GM12878 (cell line): ENCODE results near the gene SYNGR4. TPM values are rescaled to one million over a fixed set of nuclear protein-coding genes. Genes with fewer than 3 reads are reported as not detected.

ENCODE experiments used
- CREB1 ChIP-seq: IDR thresholded peaks from 2 replicates; pipeline ENCODE4 v1.6.1; 2012; ENCODE audit warnings: low read depth, mild to moderate bottlenecking, inconsistent platforms
- FOXK2 ChIP-seq: fragments of 450-650 bp; IDR thresholded peaks from 2 replicates; pipeline ENCODE4 v1.6.1; 2017; ENCODE audit warnings: mild to moderate bottlenecking, moderate library complexity
- IKZF1 ChIP-seq: fragments of 450-650 bp; conservative IDR thresholded peaks from 2 replicates; pipeline ENCODE4 v1.6.1; 2017; ENCODE audit warnings: antibody characterized with exemption, mild to moderate bottlenecking
- JUNB ChIP-seq: IDR thresholded peaks from 2 replicates; pipeline ENCODE4 v1.6.1; 2016; ENCODE audit warnings: antibody characterized with exemption, mild to moderate bottlenecking
- MYB ChIP-seq: fragments of 150-350 bp; IDR thresholded peaks from 2 replicates; pipeline ENCODE4 v1.6.1; 2014; ENCODE audit warnings: mild to moderate bottlenecking, low read depth, low read length, borderline replicate concordance
- NR2C1 ChIP-seq: fragments of 450-650 bp; IDR thresholded peaks from 2 replicates; pipeline ENCODE4 v1.6.1; 2017; ENCODE audit warnings: antibody characterized with exemption, mild to moderate bottlenecking, moderate library complexity
- RB1 ChIP-seq: fragments of 450-650 bp; formaldehyde crosslinking; IDR thresholded peaks from 2 replicates; pipeline ENCODE4 v1.6.1; 2017; ENCODE audit warnings: mild to moderate bottlenecking, borderline replicate concordance
- SUPT20H ChIP-seq: IDR thresholded peaks from 2 replicates; pipeline ENCODE4 v1.6.1; 2011; ENCODE audit warnings: low read depth, mild to moderate bottlenecking, low read length, moderate library complexity, borderline replicate concordance; ENCODE audit not compliant: control insufficient read depth
- TBL1XR1 ChIP-seq: IDR thresholded peaks from 2 replicates; pipeline ENCODE4 v1.6.1; 2012; ENCODE audit warnings: low read depth, low read length, improper control_type of control experiment
- TCF7 ChIP-seq: IDR thresholded peaks from 2 replicates; pipeline ENCODE4 v1.6.1; 2014; ENCODE audit warnings: antibody characterized with exemption, borderline replicate concordance
- WRNIP1 ChIP-seq: IDR thresholded peaks from 2 replicates; pipeline ENCODE4 v1.6.1; 2011; ENCODE audit warnings: low read depth, low read length, improper control_type of control experiment, borderline replicate concordance
- ZBED1 ChIP-seq: IDR thresholded peaks from 2 replicates; pipeline ENCODE4 v1.6.1; 2016; ENCODE audit warnings: borderline replicate concordance
- ZNF622 ChIP-seq: fragments of 450-650 bp; IDR thresholded peaks from 2 replicates; pipeline ENCODE4 v1.6.1; 2017; ENCODE audit warnings: mild to moderate bottlenecking, inconsistent platforms
- polyA plus RNA-seq, 11 experiments: library from polyadenylated mRNA; depleted of rRNA in 4 of 11; unstranded in 6 of 11; stranded (reverse) in 5 of 11; fragments of >200 nt; fragmentation: Nextera tagmentation in 4 of 11; fragmentation: Illumina TruSeq in 1 of 11; extraction: Ambion mirVana in 4 of 11; extraction: Trizol in 1 of 11; gene quantifications; 1 replicate in 1 of 11; 2 replicates in 10 of 11; pipeline versions ENCODE4 v1.2.1 to v1.2.3, GENCODE V29; 2011 to 2016; ENCODE audit warnings: inconsistent platforms in 2 of 11, missing spikeins in 2 of 11, low read depth in 1 of 11
- total RNA-seq, 4 experiments: library from RNA; depleted of rRNA in 3 of 4; stranded (reverse); fragments of >200 nt in 3 of 4; fragmentation: Illumina TruSeq in 1 of 4; extraction: Trizol in 1 of 4; gene quantifications; 2 replicates each; pipeline versions ENCODE4 v1.2.1 to v1.2.3, GENCODE V29; 2013 to 2021
- TF ChIP-seq, protein P1 (sequence below): fragments of 450-650 bp; formaldehyde crosslinking; IDR thresholded peaks from 2 replicates; pipeline ENCODE4 v1.4.0; 2020; ENCODE audit warnings: mild to moderate bottlenecking, moderate library complexity
- TF ChIP-seq, protein P2 (sequence below): fragments of 450-650 bp; IDR thresholded peaks from 2 replicates; pipeline ENCODE4 v1.6.1; 2014; ENCODE audit warnings: mild to moderate bottlenecking
- TF ChIP-seq, protein P3 (sequence below): fragments of 450-650 bp; IDR thresholded peaks from 2 replicates; pipeline ENCODE4 v1.6.1; 2017; ENCODE audit warnings: mild to moderate bottlenecking, moderate library complexity
- TF ChIP-seq, protein P4 (sequence below): fragments of 450-650 bp; IDR thresholded peaks from 2 replicates; pipeline ENCODE4 v1.6.1; 2016; ENCODE audit warnings: mild to moderate bottlenecking

The SYNGR4 gene
- total and polyA plus RNA-seq, 10 of the 15 experiments (the other 5 are each of a cell fraction or from before 2014, with no cell fraction given): 0.08 to 0.72 (median 0.17) TPM; not detected in 6

DNA sequence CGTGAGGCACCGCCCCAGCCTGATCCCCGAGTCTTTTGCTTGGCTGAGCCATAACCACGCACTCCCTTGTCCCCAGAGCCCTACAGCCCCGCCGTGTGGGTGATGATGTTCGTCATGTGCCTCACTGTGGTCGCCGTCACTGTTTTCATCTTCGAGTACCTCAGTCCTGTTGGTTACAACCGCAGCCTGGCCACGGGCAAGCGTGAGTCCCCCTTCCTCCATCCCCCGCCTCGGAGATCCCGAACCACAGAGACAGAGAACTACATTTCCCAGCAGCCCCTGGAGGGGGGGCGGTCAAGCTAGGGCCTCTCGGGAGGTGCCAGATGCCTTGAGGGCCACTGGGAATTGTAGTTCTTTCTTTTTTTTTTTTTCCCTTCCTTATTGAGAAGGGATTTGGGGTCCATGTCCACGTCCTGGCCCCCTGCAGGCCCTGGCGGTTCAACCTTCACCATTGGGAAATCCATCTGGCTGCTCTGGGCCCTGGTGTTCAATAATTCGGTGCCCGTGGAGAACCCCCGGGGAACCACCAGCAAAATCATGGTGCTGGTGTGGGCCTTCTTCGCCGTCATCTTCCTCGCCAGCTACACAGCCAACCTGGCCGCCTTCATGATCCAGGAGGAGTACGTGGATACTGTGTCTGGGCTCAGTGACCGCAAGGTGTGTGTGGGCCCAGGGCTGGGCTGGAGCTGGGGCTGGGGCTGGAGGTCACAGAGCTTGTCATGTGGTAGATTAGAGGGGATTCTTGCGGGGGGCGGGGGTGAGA lies 55.2 kb downstream of the SYNGR4 start (continued):
- TF ChIP-seq, protein P1, sequence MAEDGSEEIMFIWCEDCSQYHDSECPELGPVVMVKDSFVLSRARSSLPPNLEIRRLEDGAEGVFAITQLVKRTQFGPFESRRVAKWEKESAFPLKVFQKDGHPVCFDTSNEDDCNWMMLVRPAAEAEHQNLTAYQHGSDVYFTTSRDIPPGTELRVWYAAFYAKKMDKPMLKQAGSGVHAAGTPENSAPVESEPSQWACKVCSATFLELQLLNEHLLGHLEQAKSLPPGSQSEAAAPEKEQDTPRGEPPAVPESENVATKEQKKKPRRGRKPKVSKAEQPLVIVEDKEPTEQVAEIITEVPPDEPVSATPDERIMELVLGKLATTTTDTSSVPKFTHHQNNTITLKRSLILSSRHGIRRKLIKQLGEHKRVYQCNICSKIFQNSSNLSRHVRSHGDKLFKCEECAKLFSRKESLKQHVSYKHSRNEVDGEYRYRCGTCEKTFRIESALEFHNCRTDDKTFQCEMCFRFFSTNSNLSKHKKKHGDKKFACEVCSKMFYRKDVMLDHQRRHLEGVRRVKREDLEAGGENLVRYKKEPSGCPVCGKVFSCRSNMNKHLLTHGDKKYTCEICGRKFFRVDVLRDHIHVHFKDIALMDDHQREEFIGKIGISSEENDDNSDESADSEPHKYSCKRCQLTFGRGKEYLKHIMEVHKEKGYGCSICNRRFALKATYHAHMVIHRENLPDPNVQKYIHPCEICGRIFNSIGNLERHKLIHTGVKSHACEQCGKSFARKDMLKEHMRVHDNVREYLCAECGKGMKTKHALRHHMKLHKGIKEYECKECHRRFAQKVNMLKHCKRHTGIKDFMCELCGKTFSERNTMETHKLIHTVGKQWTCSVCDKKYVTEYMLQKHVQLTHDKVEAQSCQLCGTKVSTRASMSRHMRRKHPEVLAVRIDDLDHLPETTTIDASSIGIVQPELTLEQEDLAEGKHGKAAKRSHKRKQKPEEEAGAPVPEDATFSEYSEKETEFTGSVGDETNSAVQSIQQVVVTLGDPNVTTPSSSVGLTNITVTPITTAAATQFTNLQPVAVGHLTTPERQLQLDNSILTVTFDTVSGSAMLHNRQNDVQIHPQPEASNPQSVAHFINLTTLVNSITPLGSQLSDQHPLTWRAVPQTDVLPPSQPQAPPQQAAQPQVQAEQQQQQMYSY (CRISPR knock-in tag): no peak
- TF ChIP-seq TBL1XR1 (no peak), SUPT20H (no peak), MYB (no peak), WRNIP1 (no peak), FOXK2 (no peak), ZNF622 (no peak), ZBED1 (no peak), JUNB (no peak), RB1 (no peak), IKZF1 (peak; percentile 96), NR2C1 (peak; percentile 86), CREB1 (peak; percentile 72), TCF7 (no peak)
- TF ChIP-seq, protein P2, sequence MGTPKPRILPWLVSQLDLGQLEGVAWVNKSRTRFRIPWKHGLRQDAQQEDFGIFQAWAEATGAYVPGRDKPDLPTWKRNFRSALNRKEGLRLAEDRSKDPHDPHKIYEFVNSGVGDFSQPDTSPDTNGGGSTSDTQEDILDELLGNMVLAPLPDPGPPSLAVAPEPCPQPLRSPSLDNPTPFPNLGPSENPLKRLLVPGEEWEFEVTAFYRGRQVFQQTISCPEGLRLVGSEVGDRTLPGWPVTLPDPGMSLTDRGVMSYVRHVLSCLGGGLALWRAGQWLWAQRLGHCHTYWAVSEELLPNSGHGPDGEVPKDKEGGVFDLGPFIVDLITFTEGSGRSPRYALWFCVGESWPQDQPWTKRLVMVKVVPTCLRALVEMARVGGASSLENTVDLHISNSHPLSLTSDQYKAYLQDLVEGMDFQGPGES: no peak
- TF ChIP-seq, protein P3, sequence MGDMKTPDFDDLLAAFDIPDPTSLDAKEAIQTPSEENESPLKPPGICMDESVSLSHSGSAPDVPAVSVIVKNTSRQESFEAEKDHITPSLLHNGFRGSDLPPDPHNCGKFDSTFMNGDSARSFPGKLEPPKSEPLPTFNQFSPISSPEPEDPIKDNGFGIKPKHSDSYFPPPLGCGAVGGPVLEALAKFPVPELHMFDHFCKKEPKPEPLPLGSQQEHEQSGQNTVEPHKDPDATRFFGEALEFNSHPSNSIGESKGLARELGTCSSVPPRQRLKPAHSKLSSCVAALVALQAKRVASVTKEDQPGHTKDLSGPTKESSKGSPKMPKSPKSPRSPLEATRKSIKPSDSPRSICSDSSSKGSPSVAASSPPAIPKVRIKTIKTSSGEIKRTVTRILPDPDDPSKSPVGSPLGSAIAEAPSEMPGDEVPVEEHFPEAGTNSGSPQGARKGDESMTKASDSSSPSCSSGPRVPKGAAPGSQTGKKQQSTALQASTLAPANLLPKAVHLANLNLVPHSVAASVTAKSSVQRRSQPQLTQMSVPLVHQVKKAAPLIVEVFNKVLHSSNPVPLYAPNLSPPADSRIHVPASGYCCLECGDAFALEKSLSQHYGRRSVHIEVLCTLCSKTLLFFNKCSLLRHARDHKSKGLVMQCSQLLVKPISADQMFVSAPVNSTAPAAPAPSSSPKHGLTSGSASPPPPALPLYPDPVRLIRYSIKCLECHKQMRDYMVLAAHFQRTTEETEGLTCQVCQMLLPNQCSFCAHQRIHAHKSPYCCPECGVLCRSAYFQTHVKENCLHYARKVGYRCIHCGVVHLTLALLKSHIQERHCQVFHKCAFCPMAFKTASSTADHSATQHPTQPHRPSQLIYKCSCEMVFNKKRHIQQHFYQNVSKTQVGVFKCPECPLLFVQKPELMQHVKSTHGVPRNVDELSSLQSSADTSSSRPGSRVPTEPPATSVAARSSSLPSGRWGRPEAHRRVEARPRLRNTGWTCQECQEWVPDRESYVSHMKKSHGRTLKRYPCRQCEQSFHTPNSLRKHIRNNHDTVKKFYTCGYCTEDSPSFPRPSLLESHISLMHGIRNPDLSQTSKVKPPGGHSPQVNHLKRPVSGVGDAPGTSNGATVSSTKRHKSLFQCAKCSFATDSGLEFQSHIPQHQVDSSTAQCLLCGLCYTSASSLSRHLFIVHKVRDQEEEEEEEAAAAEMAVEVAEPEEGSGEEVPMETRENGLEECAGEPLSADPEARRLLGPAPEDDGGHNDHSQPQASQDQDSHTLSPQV: no peak
- TF ChIP-seq, protein P4, sequence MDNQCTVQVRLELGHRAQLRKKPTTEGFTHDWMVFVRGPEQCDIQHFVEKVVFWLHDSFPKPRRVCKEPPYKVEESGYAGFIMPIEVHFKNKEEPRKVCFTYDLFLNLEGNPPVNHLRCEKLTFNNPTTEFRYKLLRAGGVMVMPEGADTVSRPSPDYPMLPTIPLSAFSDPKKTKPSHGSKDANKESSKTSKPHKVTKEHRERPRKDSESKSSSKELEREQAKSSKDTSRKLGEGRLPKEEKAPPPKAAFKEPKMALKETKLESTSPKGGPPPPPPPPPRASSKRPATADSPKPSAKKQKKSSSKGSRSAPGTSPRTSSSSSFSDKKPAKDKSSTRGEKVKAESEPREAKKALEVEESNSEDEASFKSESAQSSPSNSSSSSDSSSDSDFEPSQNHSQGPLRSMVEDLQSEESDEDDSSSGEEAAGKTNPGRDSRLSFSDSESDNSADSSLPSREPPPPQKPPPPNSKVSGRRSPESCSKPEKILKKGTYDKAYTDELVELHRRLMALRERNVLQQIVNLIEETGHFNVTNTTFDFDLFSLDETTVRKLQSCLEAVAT: 0 out of 2 replicates have a peak, but pooled peaks have one; percentile 50
